HEK293 (cell line): ENCODE data around the gene SLC35F3.

Experiments used
- HOXC10 ChIP-seq: sonication (generic); formaldehyde crosslinking; IDR thresholded peaks from 2 replicates; pipeline ENCODE4 v1.8.1; 2023; ENCODE audit warnings: mild to moderate bottlenecking, missing genetic modification reagents
- KLF1 ChIP-seq: fragments of 450-650 bp; formaldehyde crosslinking; IDR thresholded peaks from 2 replicates; pipeline ENCODE4 v1.5.1; 2016; ENCODE audit warnings: missing biosample characterization, missing genetic modification characterization
- SP3 ChIP-seq: fragments of 450-650 bp; formaldehyde crosslinking; IDR thresholded peaks from 2 replicates; pipeline ENCODE4 v1.5.1; 2016; ENCODE audit warnings: missing biosample characterization, missing genetic modification characterization
- ZBTB8A ChIP-seq: fragments of 450-650 bp; formaldehyde crosslinking; IDR thresholded peaks from 2 replicates; pipeline ENCODE4 v1.5.1; 2016; ENCODE audit warnings: missing biosample characterization, missing genetic modification characterization
- ZNF140 ChIP-seq: fragments of 450-650 bp; formaldehyde crosslinking; IDR thresholded peaks from 2 replicates; pipeline ENCODE4 v1.5.1; 2016; ENCODE audit warnings: missing biosample characterization, missing genetic modification characterization
- ZNF155 ChIP-seq: fragments of 450-650 bp; formaldehyde crosslinking; IDR thresholded peaks from 2 replicates; pipeline ENCODE4 v1.5.1; 2016; ENCODE audit warnings: missing biosample characterization, missing genetic modification characterization
- ZNF23 ChIP-seq: fragments of 450-650 bp; formaldehyde crosslinking; IDR thresholded peaks from 2 replicates; pipeline ENCODE4 v1.5.1; 2016; ENCODE audit warnings: missing biosample characterization, missing genetic modification characterization, borderline replicate concordance
- ZNF239 ChIP-seq: fragments of 450-650 bp; formaldehyde crosslinking; IDR thresholded peaks from 2 replicates; pipeline ENCODE4 v1.5.1; 2016; ENCODE audit warnings: missing biosample characterization, missing genetic modification characterization
- ZNF248 ChIP-seq: fragments of 450-650 bp; formaldehyde crosslinking; IDR thresholded peaks from 2 replicates; pipeline ENCODE4 v1.5.1; 2017; ENCODE audit warnings: missing biosample characterization, missing genetic modification characterization
- ZNF26 ChIP-seq: fragments of 450-650 bp; formaldehyde crosslinking; IDR thresholded peaks from 2 replicates; pipeline ENCODE4 v1.5.1; 2016; ENCODE audit warnings: missing biosample characterization, missing genetic modification characterization
- ZNF707 ChIP-seq: fragments of 450-650 bp; formaldehyde crosslinking; IDR thresholded peaks from 2 replicates; pipeline ENCODE4 v1.5.1; 2016; ENCODE audit warnings: missing biosample characterization, missing genetic modification characterization
- ZNF776 ChIP-seq: fragments of 450-650 bp; formaldehyde crosslinking; IDR thresholded peaks from 2 replicates; pipeline ENCODE4 v1.5.0; 2017; ENCODE audit warnings: missing biosample characterization, missing genetic modification characterization, borderline replicate concordance
- TF ChIP-seq, protein P1 (sequence below): fragments of 450-650 bp; formaldehyde crosslinking; IDR thresholded peaks from 2 replicates; pipeline ENCODE4 v1.5.1; 2016; ENCODE audit warnings: missing biosample characterization, missing genetic modification characterization
- TF ChIP-seq, protein P2 (sequence below): fragments of 450-650 bp; formaldehyde crosslinking; IDR thresholded peaks from 2 replicates; pipeline ENCODE4 v1.5.1; 2016; ENCODE audit warnings: missing biosample characterization, missing genetic modification characterization

DNA sequence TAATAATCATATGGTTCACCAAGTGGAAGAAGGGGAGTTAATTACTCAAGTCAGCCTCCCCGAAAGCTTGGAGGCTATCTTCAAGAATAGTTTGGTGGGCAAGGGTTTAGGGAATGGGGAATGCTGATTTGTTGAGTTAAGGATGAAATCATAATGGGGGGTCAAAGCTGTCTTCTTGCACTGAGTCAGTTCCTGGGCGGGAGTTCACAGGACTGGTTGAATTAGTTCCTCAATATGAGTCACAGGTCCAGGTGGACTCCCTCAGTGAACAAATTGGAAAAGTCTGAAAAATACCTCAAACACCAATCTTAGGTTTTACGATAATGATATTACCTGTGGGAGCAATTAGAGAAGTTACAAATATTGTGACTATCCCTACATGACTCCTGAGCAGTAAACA, 353.6 kb downstream of the SLC35F3 start:
- no peak for TF ChIP-seq ZNF248
- no peak for TF ChIP-seq ZBTB8A (tag by site-specific recombination)
- TF ChIP-seq, protein P1, sequence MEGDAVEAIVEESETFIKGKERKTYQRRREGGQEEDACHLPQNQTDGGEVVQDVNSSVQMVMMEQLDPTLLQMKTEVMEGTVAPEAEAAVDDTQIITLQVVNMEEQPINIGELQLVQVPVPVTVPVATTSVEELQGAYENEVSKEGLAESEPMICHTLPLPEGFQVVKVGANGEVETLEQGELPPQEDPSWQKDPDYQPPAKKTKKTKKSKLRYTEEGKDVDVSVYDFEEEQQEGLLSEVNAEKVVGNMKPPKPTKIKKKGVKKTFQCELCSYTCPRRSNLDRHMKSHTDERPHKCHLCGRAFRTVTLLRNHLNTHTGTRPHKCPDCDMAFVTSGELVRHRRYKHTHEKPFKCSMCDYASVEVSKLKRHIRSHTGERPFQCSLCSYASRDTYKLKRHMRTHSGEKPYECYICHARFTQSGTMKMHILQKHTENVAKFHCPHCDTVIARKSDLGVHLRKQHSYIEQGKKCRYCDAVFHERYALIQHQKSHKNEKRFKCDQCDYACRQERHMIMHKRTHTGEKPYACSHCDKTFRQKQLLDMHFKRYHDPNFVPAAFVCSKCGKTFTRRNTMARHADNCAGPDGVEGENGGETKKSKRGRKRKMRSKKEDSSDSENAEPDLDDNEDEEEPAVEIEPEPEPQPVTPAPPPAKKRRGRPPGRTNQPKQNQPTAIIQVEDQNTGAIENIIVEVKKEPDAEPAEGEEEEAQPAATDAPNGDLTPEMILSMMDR (tag by site-specific recombination): no peak
- no peak for TF ChIP-seq ZNF26 (tag by site-specific recombination)
- no peak for TF ChIP-seq KLF1
- TF ChIP-seq, protein P2, sequence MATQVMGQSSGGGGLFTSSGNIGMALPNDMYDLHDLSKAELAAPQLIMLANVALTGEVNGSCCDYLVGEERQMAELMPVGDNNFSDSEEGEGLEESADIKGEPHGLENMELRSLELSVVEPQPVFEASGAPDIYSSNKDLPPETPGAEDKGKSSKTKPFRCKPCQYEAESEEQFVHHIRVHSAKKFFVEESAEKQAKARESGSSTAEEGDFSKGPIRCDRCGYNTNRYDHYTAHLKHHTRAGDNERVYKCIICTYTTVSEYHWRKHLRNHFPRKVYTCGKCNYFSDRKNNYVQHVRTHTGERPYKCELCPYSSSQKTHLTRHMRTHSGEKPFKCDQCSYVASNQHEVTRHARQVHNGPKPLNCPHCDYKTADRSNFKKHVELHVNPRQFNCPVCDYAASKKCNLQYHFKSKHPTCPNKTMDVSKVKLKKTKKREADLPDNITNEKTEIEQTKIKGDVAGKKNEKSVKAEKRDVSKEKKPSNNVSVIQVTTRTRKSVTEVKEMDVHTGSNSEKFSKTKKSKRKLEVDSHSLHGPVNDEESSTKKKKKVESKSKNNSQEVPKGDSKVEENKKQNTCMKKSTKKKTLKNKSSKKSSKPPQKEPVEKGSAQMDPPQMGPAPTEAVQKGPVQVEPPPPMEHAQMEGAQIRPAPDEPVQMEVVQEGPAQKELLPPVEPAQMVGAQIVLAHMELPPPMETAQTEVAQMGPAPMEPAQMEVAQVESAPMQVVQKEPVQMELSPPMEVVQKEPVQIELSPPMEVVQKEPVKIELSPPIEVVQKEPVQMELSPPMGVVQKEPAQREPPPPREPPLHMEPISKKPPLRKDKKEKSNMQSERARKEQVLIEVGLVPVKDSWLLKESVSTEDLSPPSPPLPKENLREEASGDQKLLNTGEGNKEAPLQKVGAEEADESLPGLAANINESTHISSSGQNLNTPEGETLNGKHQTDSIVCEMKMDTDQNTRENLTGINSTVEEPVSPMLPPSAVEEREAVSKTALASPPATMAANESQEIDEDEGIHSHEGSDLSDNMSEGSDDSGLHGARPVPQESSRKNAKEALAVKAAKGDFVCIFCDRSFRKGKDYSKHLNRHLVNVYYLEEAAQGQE (tag by site-specific recombination): no peak
- no peak for TF ChIP-seq ZNF707 (tag by site-specific recombination)
- no peak for TF ChIP-seq ZNF155 (tag by site-specific recombination)
- TF ChIP-seq ZNF140 (tag by site-specific recombination): no peak
- TF ChIP-seq HOXC10 (CRISPR knock-in tag): no peak
- no peak for TF ChIP-seq ZNF23
- TF ChIP-seq ZNF239 (tag by site-specific recombination): no peak
- TF ChIP-seq SP3: no peak
- no peak for TF ChIP-seq ZNF776 (tag by site-specific recombination)
